ENCODE results near the gene TMEM119. TPM values are rescaled to one million over a fixed set of nuclear protein-coding genes. Genes with fewer than 3 reads are reported as not detected.

The TMEM119 gene
- total and polyA plus RNA-seq, 9 of the 15 experiments (the other 6 are each of a cell fraction or from before 2014, with no cell fraction given), result 0.18 TPM; not detected in 8

GRCh38 chr12:108637222-108637971, 39.5 kb upstream of the TMEM119 start:
- H3K36me3 ChIP-seq (ENCODE audit: control insufficient read depth, insufficient read depth, low read length), result peaks cover 26% of the 10 kb centered on the region; the same call in 2 of the 3 replicates
- 0 out of 2 replicates have a peak, but pooled peaks cover 3% of the 10 kb centered on the region for H4K20me1 ChIP-seq (replicated peaks; ENCODE audit: control insufficient read depth, insufficient read depth, low read length)
- TF ChIP-seq NCOA1 (IDR thresholded peaks at IDR 0.05; ENCODE audit: low read depth), result no peak
- TF ChIP-seq ZNF398 (CRISPR knock-in tag; IDR thresholded peaks at IDR 0.05), result no peak
- TF ChIP-seq ZNF76 (CRISPR knock-in tag; IDR thresholded peaks at IDR 0.05; ENCODE audit: borderline replicate concordance), result no peak
- no peak for TF ChIP-seq CBFA2T3 (IDR thresholded peaks at IDR 0.05)
- no peak for TF ChIP-seq HCFC1 (IDR thresholded peaks at IDR 0.05; ENCODE audit: low read depth, low read length)
- no peak for TF ChIP-seq TBL1XR1 (IDR thresholded peaks at IDR 0.05; ENCODE audit: low read length in 2 of 2)
- no peak for TF ChIP-seq ZNF133 (CRISPR knock-in tag; IDR thresholded peaks at IDR 0.05)
- TF ChIP-seq BCOR (IDR thresholded peaks at IDR 0.05), result no peak
- TF ChIP-seq RHOXF2B (CRISPR knock-in tag; conservative IDR thresholded peaks at IDR 0.05), result no peak
- TF ChIP-seq TAF1 (IDR thresholded peaks at IDR 0.05; ENCODE audit: control insufficient read depth, extremely low read depth, insufficient read depth, low read length, severe bottlenecking), result no peak
- TF ChIP-seq GABPB1 (CRISPR knock-in tag; IDR thresholded peaks at IDR 0.05), result no peak
- no peak for TF ChIP-seq YBX1 (IDR thresholded peaks at IDR 0.05)
- no peak for TF ChIP-seq GATAD2A (IDR thresholded peaks at IDR 0.05)
- no peak for TF ChIP-seq PHF20 (IDR thresholded peaks at IDR 0.05; ENCODE audit: partially characterized antibody)
- no peak overlapping the region for H2AFZ ChIP-seq (ENCODE audit: low read depth, low read length)
- in situ Hi-C loops (cut with MboI), result no loop called here
- DNase-seq (ENCODE audit: extremely low read depth in 1 of 4, low spot score in 3 of 4) (no peak), ATAC-seq (no peak), FAIRE-seq (no peak)
- H3K4me1 ChIP-seq (replicated peaks in 1 of 2; ENCODE audit: control insufficient read depth in 2 of 2, insufficient read depth in 2 of 2, low read length in 2 of 2), result peaks cover 44 to 51% of the 10 kb centered on the region in 2 experiments
- intact Hi-C loops (cut with micrococcal nuclease), result no loop called here
- H3K27ac ChIP-seq (ENCODE audit: extremely low read depth, low read depth, low read length), result no peak overlapping the region
- CTCF ChIA-PET (ENCODE audit: low intra/inter-chr PET ratio), result no interaction called here
- H3K4me2 ChIP-seq (ENCODE audit: insufficient read depth, low read length), result no peak overlapping the region
- peak overlapping the region in 1 of 2 experiments; percentile 19; a peak in 1 of 4 replicates for H3K9ac ChIP-seq (ENCODE audit: insufficient read depth in 1 of 2, low read depth in 2 of 2, low read length in 2 of 2)
- BruUV-seq (replicated peaks), result no TSS peak
- H3K9me1 ChIP-seq (ENCODE audit: control insufficient read depth, insufficient read depth, low read length), result no peaks in the 10 kb centered on the region
- WGBS (ENCODE audit: insufficient coverage, low coverage, missing lambda C conversion rate), result 80% methylated on average over 7 of the region's 7 CpGs
- POLR2A ChIA-PET, result interaction anchor here (2.0 kb wide), 1 partner anchor 9 kb away, joined by 12 read pairs; no protein-coding TSS in a partner anchor
- no peak overlapping the region for H3K4me3 ChIP-seq
- no peaks in the 10 kb centered on the region for H3K9me3 ChIP-seq (replicated peaks; ENCODE audit: control insufficient read depth, insufficient read depth, low read depth, low read length)
- no peaks in the 10 kb centered on the region for H3K27me3 ChIP-seq (ENCODE audit: control insufficient read depth in 2 of 2, insufficient read depth in 2 of 2, low read length in 2 of 2)
- peaks cover 10% of the 10 kb centered on the region; the same call in 2 of the 3 replicates for H3K79me2 ChIP-seq (ENCODE audit: control insufficient read depth, insufficient read depth, low read length)
